HG03045 (cell line): ENCODE results near the gene SACM1L.

Experiments
- ATAC-seq: cut with Tn5 transposase; IDR thresholded peaks from one replicate; pipeline ENCODE4 v1.9.1; 2021; ENCODE audit warnings: mild to moderate bottlenecking, moderate library complexity; ENCODE audit not compliant: unreplicated experiment

Gene SACM1L

GRCh38 chr3:45781271-45781670 lies 92.1 kb downstream of the SACM1L start:
- ATAC-seq = no peak

- no peak for ATAC-seq
These were observed 92.6 kb downstream of the SACM1L start for GRCh38 chr3:45781841-45782240.

- no peak for ATAC-seq
These were observed 93.2 kb downstream of the SACM1L start for GRCh38 chr3:45782381-45782780.

- no peak for ATAC-seq
These were observed 94.5 kb downstream of the SACM1L start for GRCh38 chr3:45783667-45784066.

- no peak for ATAC-seq
These were observed 96.5 kb downstream of the SACM1L start for GRCh38 chr3:45785605-45786150.

GRCh38 chr3:45786801-45787495 lies 97.8 kb downstream of the SACM1L start:
- no peak for ATAC-seq

GRCh38 chr3:45787551-45787950 lies 98.4 kb downstream of the SACM1L start:
- no peak for ATAC-seq

- no peak for ATAC-seq
These were observed 100.1 kb downstream of the SACM1L start for GRCh38 chr3:45789235-45789812.

- ATAC-seq = no peak
These were observed 101.4 kb downstream of the SACM1L start for GRCh38 chr3:45790596-45790995.

GRCh38 chr3:45792036-45792435 lies 102.8 kb downstream of the SACM1L start:
- no peak for ATAC-seq

GRCh38 chr3:45792516-45793172 lies 103.4 kb downstream of the SACM1L start:
- no peak for ATAC-seq

- no peak for ATAC-seq
These were observed 104.4 kb downstream of the SACM1L start for GRCh38 chr3:45793482-45794176.

GRCh38 chr3:45794177-45794560 lies 105.0 kb downstream of the SACM1L start:
- ATAC-seq = no peak

GRCh38 chr3:45794660-45795059 lies 105.5 kb downstream of the SACM1L start:
- no peak for ATAC-seq
